SK-N-SH (cell line): ENCODE results near the gene ADD2.

Experiments
- ELF1 ChIP-seq: IDR thresholded peaks from 2 replicates; pipeline ENCODE4 v1.4.0; 2012
- EZH2phosphoT487 ChIP-seq: fragments of 200-600 bp; sonication (generic); IDR thresholded peaks from 2 replicates; pipeline ENCODE4 v1.6.1; 2017; ENCODE audit warnings: low read depth, mixed run types, mild to moderate bottlenecking, antibody characterized with exemption, moderate library complexity, borderline replicate concordance
- FOSL2 ChIP-seq: IDR thresholded peaks from 2 replicates; pipeline ENCODE4 v1.4.0; 2012; ENCODE audit warnings: low read depth, mild to moderate bottlenecking, moderate library complexity, borderline replicate concordance
- POLR2AphosphoS5 ChIP-seq: IDR thresholded peaks from 2 replicates; pipeline ENCODE4 v1.6.1; 2012; ENCODE audit warnings: low read depth, low read length
- RCOR1 ChIP-seq: fragments of 150-350 bp; IDR thresholded peaks from 2 replicates; pipeline ENCODE4 v1.6.1; 2017; ENCODE audit warnings: antibody characterized with exemption, low read length
- RXRA ChIP-seq: IDR thresholded peaks from 2 replicates; pipeline ENCODE4 v1.4.0; 2012; ENCODE audit warnings: low read depth, mild to moderate bottlenecking, borderline replicate concordance
- SIN3A ChIP-seq: IDR thresholded peaks from 2 replicates; pipeline ENCODE4 v1.6.1; 2012; ENCODE audit warnings: low read depth, mild to moderate bottlenecking, low read length, moderate library complexity, borderline replicate concordance
- USF2 ChIP-seq: fragments of 150-350 bp; IDR thresholded peaks from 2 replicates; pipeline ENCODE4 v1.6.1; 2017; ENCODE audit warnings: antibody characterized with exemption, low read length, low read depth, borderline replicate concordance
- TF ChIP-seq, protein P1 (sequence below): fragments of 200-600 bp; sonication (generic); IDR thresholded peaks from 2 replicates; pipeline ENCODE4 v1.6.1; 2017; ENCODE audit warnings: antibody characterized with exemption, mild to moderate bottlenecking, moderate library complexity
- TF ChIP-seq, protein P2 (sequence below): IDR thresholded peaks from 2 replicates; pipeline ENCODE4 v1.4.0; 2012; ENCODE audit warnings: low read depth, borderline replicate concordance
- TF ChIP-seq, protein P3 (sequence below): IDR thresholded peaks from 2 replicates; pipeline ENCODE4 v1.6.1; 2012; ENCODE audit warnings: mild to moderate bottlenecking, low read depth, low read length, moderate library complexity

GRCh38 chr2:70757966-70758365 is 10.0 kb downstream of the ADD2 start:
- TF ChIP-seq, protein P1, sequence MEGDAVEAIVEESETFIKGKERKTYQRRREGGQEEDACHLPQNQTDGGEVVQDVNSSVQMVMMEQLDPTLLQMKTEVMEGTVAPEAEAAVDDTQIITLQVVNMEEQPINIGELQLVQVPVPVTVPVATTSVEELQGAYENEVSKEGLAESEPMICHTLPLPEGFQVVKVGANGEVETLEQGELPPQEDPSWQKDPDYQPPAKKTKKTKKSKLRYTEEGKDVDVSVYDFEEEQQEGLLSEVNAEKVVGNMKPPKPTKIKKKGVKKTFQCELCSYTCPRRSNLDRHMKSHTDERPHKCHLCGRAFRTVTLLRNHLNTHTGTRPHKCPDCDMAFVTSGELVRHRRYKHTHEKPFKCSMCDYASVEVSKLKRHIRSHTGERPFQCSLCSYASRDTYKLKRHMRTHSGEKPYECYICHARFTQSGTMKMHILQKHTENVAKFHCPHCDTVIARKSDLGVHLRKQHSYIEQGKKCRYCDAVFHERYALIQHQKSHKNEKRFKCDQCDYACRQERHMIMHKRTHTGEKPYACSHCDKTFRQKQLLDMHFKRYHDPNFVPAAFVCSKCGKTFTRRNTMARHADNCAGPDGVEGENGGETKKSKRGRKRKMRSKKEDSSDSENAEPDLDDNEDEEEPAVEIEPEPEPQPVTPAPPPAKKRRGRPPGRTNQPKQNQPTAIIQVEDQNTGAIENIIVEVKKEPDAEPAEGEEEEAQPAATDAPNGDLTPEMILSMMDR, result no peak
- TF ChIP-seq POLR2AphosphoS5, result no peak
- TF ChIP-seq FOSL2, result no peak
- no peak for TF ChIP-seq RXRA
- TF ChIP-seq, protein P2, sequence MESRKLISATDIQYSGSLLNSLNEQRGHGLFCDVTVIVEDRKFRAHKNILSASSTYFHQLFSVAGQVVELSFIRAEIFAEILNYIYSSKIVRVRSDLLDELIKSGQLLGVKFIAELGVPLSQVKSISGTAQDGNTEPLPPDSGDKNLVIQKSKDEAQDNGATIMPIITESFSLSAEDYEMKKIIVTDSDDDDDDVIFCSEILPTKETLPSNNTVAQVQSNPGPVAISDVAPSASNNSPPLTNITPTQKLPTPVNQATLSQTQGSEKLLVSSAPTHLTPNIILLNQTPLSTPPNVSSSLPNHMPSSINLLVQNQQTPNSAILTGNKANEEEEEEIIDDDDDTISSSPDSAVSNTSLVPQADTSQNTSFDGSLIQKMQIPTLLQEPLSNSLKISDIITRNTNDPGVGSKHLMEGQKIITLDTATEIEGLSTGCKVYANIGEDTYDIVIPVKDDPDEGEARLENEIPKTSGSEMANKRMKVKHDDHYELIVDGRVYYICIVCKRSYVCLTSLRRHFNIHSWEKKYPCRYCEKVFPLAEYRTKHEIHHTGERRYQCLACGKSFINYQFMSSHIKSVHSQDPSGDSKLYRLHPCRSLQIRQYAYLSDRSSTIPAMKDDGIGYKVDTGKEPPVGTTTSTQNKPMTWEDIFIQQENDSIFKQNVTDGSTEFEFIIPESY, result no peak
- TF ChIP-seq EZH2phosphoT487, result no peak
- no peak for TF ChIP-seq RCOR1
- TF ChIP-seq, protein P3, sequence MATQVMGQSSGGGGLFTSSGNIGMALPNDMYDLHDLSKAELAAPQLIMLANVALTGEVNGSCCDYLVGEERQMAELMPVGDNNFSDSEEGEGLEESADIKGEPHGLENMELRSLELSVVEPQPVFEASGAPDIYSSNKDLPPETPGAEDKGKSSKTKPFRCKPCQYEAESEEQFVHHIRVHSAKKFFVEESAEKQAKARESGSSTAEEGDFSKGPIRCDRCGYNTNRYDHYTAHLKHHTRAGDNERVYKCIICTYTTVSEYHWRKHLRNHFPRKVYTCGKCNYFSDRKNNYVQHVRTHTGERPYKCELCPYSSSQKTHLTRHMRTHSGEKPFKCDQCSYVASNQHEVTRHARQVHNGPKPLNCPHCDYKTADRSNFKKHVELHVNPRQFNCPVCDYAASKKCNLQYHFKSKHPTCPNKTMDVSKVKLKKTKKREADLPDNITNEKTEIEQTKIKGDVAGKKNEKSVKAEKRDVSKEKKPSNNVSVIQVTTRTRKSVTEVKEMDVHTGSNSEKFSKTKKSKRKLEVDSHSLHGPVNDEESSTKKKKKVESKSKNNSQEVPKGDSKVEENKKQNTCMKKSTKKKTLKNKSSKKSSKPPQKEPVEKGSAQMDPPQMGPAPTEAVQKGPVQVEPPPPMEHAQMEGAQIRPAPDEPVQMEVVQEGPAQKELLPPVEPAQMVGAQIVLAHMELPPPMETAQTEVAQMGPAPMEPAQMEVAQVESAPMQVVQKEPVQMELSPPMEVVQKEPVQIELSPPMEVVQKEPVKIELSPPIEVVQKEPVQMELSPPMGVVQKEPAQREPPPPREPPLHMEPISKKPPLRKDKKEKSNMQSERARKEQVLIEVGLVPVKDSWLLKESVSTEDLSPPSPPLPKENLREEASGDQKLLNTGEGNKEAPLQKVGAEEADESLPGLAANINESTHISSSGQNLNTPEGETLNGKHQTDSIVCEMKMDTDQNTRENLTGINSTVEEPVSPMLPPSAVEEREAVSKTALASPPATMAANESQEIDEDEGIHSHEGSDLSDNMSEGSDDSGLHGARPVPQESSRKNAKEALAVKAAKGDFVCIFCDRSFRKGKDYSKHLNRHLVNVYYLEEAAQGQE, result no peak
- no peak for TF ChIP-seq SIN3A
- TF ChIP-seq ELF1, result no peak
- no peak for TF ChIP-seq USF2
